GM21529 (cell line): Measurements from ENCODE around the gene ETHE1.
A peak's percentile ranks its signal among the peaks of the same experiment; 100 is the strongest.

Experiments used
- ATAC-seq: cut with Tn5 transposase; IDR thresholded peaks from one replicate; pipeline ENCODE4 v1.9.1; 2021; ENCODE audit not compliant: unreplicated experiment

ETHE1 gene

DNA sequence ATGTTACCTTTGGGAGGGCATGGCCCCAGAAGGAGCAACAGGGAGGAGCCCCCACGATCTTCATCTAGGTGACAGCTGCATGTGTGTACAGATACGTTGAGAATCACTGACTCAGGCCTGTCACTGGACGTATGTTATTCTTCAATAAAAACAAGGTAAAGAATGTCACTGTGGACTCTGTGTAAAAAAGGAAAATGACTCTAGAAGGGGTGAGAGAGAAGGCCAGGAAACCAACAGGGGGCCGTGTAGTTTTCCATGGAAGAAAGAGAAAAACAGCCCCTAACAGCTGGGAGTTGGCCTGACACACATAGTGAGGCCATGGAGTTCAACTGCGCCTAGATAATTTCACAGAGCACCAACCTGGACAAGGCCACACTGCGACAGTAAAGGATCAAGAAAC is 59.7 kb downstream of the ETHE1 start:
- ATAC-seq: no peak

DNA sequence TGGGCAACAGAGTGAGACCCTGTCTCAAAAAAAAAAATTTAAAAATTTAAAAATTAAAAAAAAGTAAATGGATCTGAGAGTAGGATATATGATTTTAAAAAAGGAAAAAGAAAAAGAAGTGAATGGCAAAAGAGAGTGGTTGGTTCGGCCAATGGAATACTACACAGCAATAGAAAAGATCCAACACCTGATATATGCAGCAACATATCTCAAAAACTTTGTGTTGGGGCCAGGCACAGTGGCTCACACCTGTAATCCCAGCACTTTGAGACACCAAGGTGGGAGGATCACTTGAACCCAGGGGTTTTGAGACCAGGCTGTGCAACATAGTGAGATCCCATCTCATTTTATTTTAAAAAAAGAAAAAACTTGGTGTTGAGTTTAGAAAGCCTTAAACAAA is 60.2 kb downstream of the ETHE1 start:
- ATAC-seq: no peak

DNA sequence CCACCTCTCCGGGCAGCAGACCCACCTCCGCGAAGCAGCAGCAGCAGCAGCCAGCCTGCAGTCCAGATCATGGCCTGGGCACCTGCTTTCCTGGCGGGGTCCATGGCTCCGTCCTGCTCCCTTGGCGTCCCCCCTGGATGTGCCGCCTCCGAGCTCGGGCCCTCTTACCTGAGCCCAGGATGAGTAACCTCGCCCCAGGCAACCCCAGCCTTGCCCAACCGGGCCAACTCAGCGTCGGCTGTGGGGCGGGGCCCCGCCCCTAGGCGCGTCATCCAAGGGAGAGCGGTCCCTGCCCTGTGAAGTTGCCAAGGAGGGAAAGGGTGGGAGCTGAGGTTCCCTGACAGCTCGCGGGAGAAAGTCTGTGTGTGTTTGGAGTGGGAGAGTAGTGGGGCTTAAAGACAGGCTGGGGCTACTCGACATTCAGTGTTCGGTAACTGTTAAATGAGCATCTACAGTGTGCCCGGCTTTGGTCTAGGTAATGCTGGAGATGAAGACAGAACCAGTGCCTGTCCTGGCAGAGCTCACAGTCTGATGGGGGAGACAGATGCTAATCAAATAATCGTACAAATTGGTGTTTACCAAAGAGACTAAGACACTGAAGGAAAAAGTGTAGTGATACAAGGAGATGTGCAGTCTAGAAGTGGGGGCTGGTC is 61.4 kb downstream of the ETHE1 start, which contains the start of gene LYPD3:
TSS of gene LYPD3 (minus strand) at position 141 of the 653 bp plus-strand sequence. CDS start at position 104, 37 bp downstream.
- ATAC-seq: no peak

DNA sequence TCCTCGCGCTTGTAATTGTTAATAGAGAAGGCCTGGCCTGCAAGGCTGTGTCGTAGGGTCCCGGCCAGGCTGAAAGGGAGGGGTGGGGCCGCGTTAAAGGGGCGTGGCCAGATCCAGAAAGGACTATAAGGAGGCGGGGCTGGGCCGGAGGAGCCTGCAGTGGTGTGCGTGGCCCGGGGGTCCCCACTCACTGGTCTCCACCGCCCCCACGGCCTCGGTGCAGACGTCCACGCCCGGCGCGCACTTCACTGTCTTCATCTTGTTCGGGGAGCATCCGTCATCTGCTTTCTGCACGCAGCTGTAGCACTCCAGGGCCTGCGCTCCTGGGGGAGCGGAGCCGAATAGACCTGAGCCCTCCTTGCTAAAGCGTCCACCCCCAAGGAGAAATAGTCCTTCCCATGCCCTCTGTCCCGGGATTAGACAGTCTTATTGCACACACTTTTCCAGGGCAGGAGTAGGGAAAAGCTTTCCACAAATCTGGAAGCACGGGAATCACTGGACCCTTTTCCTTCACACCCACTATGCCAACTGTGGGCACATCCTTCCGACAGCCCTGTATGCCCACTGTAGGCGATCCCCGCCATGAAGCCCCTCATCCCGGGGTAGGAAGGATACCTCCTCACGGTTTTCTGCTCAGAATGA is 62.7 kb downstream of the ETHE1 start:
- peak; percentile 36 for ATAC-seq

DNA sequence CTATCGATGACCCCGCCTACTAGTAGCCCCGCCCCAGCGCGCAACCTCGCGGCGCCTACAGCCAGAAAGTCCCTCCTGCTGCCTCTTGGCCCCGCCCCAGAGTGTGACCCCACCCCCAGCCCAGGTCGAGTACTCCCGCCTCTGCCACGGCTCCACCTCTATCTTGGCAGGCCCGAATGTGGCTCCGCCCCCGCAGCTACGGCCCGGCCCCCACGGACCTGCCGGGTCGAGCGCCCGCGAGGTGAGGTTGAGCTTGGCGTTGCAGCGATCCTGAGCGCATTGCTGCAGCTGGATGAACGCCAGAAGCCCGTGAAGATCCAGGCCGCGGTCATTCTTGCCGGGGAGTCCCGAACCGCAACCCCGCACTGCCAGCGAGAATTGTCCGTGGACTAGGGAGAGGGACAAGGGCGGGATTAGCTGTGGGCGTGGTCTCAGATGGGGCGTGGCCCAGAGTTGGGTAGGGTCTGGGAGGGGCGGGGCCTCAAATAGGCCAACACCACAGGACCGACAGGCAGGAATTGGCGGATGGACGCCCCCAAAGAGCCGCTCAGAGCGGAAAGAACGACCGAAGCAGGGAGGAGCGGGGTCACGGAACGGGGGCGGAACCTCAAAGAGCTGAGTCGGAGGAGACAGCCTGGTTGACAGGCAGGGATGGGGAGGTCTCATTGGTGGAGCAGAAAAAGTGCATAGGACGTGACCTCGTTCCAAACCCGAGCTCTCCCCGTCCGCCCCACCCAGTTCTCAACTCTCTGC is 63.4 kb downstream of the ETHE1 start:
- ATAC-seq: peak; percentile 80

DNA sequence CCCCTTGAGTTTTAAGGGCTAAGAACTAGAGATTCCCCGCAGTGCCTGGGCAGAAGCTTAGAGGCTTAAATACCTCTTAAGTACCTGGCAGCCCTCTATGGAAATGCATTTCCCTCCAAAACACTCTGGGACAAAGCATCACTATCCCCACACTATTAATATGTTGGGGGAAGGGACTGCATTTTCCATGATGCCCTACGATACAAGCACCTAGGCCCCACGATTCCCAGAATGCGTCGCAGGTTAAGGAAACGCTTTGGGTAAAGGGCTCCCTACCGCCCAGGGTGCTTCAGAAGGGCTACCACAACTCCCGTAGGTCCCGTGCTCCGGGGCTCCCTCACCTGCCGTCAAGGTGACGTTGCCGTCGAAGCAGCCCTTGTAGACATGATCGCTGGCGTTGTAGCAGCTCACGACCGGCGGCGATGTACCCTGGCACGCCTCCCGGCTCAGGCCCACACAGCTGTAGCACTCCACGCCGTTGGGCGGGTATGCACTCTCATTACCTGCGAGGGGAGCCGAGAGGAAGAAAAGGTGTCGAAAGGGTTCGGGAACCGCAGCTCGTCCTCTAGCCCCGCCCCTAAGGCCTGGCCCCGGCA is 64.1 kb downstream of the ETHE1 start:
- ATAC-seq: no peak

DNA sequence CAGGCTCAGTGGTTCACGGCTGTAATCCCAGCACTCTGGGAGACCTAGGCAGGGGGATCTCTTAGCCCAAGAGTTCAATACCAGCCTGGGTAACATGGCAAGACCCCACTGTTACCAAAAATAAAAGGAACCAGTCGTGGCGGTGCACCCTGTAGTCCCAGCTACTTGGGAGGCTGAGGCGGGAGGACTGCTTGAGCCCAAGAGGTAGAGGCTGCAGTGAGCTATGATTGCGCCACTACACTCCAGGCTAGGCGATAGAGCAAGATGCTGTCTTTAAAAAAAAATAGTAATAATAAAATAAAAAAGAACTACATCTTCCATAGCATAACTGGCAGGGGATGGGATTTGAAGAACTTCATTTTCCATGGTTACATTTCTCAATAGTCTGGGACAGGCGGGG is 64.6 kb downstream of the ETHE1 start:
- no peak for ATAC-seq

DNA sequence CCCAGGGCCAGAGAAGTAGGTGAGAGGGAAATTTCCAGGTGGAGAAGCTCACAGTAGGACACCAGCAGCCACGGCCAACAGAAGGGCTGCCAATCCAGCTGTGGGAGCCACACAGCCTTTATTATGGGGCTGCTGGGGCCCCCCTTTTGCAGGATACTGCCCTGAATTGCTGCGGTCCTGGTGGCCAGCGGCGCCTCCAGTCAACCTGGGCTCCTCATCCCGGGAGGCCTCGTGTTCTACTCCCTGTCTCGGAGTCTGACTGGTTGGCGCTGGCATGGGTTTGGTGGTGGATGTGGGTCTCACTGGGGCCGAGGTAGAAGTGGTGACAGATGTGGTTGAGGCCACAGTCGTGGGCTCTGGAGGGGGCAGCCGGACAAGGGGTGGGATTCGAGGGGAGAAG is 65.7 kb downstream of the ETHE1 start:
- ATAC-seq: no peak

DNA sequence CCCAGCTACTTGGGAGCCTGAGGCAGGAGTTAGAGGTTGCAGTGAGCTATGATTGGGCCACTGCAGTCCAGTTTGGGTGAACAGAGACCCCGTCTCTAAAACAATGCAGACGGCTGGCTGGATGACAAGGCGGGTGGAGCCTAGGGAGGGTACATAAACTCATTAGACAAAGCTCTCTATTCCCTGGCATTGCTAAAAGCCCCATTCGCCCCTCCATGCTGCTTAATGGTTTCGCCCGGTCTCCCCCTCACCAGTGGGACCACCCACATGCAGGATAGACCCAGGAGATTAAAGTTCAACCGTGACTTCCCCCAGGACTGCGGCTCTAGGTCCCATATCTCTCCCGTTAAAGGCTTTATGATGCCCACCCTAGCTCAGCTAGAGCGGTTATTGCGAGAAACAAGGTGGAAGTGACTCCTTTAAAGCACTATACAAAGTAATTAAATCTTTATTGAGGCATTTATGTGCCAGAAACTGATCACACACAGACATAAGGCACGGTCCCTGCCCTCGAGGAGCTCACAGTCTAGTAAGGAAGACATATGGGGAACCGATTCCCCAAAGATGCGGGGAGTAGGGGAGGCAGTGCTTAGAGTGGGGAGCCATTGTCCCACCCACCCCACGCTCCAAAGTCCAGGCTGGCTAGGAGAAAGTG is 66.5 kb downstream of the ETHE1 start:
- no peak for ATAC-seq

DNA sequence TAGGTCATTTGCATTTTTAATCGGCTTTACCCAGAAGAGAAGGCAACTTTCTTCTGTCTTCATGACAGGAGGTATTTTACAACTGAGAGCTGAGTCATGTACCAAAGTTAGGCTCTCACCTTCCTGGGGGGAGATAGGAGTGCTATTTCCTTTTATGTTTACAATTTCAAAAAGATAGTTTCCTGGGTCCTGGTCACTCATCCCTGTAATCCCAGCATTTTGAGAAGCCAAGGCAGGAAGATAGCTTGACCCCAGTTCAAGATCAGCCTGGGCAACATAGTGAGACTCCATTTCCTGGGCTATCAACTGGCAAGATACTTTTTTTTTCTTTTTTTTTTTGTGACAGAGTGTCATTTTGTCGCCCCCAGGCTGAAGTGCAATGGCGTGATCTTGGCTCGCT is 69.2 kb downstream of the ETHE1 start:
- ATAC-seq: no peak
